SH-SY5Y (cell line): Measurements from ENCODE around the gene RENBP.

ENCODE experiments used
- GATA2 ChIP-seq: IDR thresholded peaks from 2 replicates; pipeline ENCODE4 v1.6.1; 2011; ENCODE audit warnings: mild to moderate bottlenecking, low read depth, low read length
- GATA3 ChIP-seq: IDR thresholded peaks from 2 replicates; pipeline ENCODE4 v1.6.1; 2011; ENCODE audit warnings: low read depth, mild to moderate bottlenecking, low read length, moderate library complexity

DNA sequence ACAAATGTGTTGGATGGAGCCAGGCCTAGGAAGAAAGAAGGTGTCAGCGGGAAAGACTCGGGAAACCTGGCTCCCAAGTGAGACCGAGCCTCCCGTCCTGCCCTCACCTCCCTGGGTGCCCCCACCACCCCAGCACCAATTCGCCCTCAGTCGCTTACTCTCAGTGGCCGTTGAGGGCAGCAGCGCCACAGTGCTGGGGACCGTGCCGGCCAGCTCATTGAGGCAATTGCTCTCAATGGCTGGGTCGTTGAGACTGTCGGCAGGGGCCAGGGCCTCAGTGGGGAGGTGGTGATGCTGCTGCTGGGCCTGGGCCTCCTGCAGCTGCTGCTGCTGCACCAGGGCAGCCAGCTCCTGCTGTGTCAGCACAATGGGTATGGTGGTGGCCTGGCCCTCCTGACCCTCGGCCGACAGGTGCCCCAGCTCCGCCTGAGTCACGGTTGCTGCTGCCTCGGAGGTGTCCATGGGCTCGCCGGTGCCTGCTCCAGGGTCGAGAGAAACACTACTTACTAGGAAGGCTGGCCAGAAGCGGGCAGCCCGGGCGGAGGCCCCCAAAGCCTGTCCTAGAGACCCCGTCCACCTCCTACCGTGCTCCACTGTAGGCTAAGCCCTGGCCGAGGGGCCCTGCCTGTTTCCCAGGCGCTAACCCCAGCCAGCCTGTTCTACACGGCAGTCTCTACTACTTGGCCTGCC, 7.4 kb upstream of the RENBP start:
- TF ChIP-seq GATA2: no peak
- no peak for TF ChIP-seq GATA3
